Measurements from ENCODE around the gene ASAP2.

The ASAP2 gene

GRCh38 chr2:9377461-9378097 is 171.0 kb downstream of the ASAP2 start:
- H3K4me3 ChIP-seq (ENCODE audit: low read depth, low read length) = no peak overlapping the region
- no peak for DNase-seq (ENCODE audit: low read depth)
- no peak for TF ChIP-seq CTCF (IDR thresholded peaks at IDR 0.05; ENCODE audit: low read depth, low read length, missing control alignments)

GRCh38 chr2:9378433-9379390 is 172.1 kb downstream of the ASAP2 start:
- DNase-seq (ENCODE audit: low read depth) = no peak
- no peak for TF ChIP-seq CTCF (IDR thresholded peaks at IDR 0.05; ENCODE audit: low read depth, low read length, missing control alignments)
- H3K4me3 ChIP-seq (ENCODE audit: low read depth, low read length) = no peak overlapping the region

GRCh38 chr2:9379391-9379755 is 172.8 kb downstream of the ASAP2 start:
- DNase-seq (ENCODE audit: low read depth) = no peak
- no peak for TF ChIP-seq CTCF (IDR thresholded peaks at IDR 0.05; ENCODE audit: low read depth, low read length, missing control alignments)
- H3K4me3 ChIP-seq (ENCODE audit: low read depth, low read length) = no peak overlapping the region

- no peak for DNase-seq (ENCODE audit: low read depth)
- no peak for TF ChIP-seq CTCF (IDR thresholded peaks at IDR 0.05; ENCODE audit: low read depth, low read length, missing control alignments)
- H3K4me3 ChIP-seq (ENCODE audit: low read depth, low read length) = no peak overlapping the region
Observed at GRCh38 chr2:9380702-9381628, 174.4 kb downstream of the ASAP2 start.

- no peak for DNase-seq (ENCODE audit: low read depth)
- TF ChIP-seq CTCF (IDR thresholded peaks at IDR 0.05; ENCODE audit: low read depth, low read length, missing control alignments) = no peak
- no peak overlapping the region for H3K4me3 ChIP-seq (ENCODE audit: low read depth, low read length)
Observed at GRCh38 chr2:9382604-9383235, 176.1 kb downstream of the ASAP2 start.

- DNase-seq (ENCODE audit: low read depth) = no peak
- H3K4me3 ChIP-seq (ENCODE audit: low read depth, low read length) = no peak overlapping the region
- no peak for TF ChIP-seq CTCF (IDR thresholded peaks at IDR 0.05; ENCODE audit: low read depth, low read length, missing control alignments)
Observed at GRCh38 chr2:9384521-9384920, 177.9 kb downstream of the ASAP2 start.
